Lower leg skin (tissue), 4 donors: ENCODE results near the gene CD180. TPM values are rescaled to one million over a fixed set of nuclear protein-coding genes. Genes with fewer than 3 reads are reported as not detected.

Source experiments
- DNase-seq, 2 donors: peaks; one replicate each; pipeline ENCODE4 v3.0.0-alpha.2; 2019; ENCODE audit warnings: low spot score in 2 of 2
- H3K4me3 ChIP-seq: fragments of 200-600 bp; sonication (generic); 2 replicates; pipeline ENCODE4 v1.5.1; 2017; ENCODE audit warnings: mild to moderate bottlenecking, low read depth; ENCODE audit not compliant: poor library complexity, severe bottlenecking
- POLR2A ChIP-seq, 2 donors: fragments of 450-650 bp; IDR thresholded peaks; one replicate each; pipeline ENCODE4 v1.6.1; 2016 to 2017; ENCODE audit warnings: antibody characterized with exemption in 2 of 2, mild to moderate bottlenecking in 1 of 2, moderate library complexity in 1 of 2
- WGBS, 2 donors: methylation state at CpG; one replicate each; pipeline ENCODE4 v1.1.5; 2018; 5-methylcytosine and 5-hydroxymethylcytosine counted together
- intact Hi-C: fragments of 100-400 bp; cut with DNase I; formaldehyde crosslinking; loops from one replicate; pipeline ENCODE4 v1.15.0; 2023; ENCODE audit warnings: low total_unique reads
- total RNA-seq, 4 donors: library from RNA; depleted of rRNA; stranded (reverse); fragments of >200 nt; gene quantifications; one replicate each; pipeline ENCODE4 v1.1.0, GENCODE V29; 2016
- TF ChIP-seq, protein P1 (sequence below), 3 donors: fragments of 450-650 bp; IDR thresholded peaks; one replicate each; pipeline ENCODE4 v1.5.1; 2016; ENCODE audit warnings: antibody characterized with exemption in 3 of 3, mild to moderate bottlenecking in 3 of 3, moderate library complexity in 2 of 3

The CD180 gene
- total RNA-seq, 4 donors from 2014 or later = 0.08 to 0.42 (median 0.27) TPM

DNA sequence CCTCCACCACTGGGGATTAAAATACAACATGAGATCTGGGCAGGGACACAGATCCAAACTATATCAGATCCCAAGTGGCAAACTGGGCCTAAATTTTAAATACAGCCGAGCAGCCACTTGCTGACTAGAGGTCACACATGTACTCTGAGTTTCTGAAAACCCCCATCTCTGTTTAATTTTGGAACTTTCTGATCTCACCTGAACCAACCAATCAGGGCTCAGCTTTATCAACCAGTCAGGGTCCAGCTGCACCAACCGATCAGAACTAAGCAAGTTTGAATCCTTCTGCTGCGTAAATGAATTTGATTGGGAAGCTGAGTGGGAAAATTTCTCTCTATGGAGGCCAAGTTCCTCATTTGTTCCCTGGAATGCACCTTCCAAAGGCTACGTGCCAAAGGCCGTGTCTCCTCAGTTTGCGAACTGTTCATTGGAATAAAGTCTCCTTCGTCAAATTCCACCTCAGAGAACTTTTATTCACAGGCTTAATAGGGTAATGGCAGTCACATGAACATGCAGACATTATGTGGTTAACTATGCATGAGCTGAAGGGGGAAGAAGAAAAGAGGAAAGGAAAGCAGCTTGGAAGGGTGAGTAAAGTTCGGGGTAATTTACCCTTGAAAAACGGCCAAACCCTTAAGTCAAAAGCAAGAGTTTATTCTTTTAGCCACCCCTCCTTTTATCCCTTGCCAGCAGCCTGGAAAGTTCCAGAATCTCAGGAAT lies 3.7 kb downstream of the CD180 start:
- intact Hi-C loops = no loop called here
- H3K4me3 ChIP-seq = no peak overlapping the region

DNA sequence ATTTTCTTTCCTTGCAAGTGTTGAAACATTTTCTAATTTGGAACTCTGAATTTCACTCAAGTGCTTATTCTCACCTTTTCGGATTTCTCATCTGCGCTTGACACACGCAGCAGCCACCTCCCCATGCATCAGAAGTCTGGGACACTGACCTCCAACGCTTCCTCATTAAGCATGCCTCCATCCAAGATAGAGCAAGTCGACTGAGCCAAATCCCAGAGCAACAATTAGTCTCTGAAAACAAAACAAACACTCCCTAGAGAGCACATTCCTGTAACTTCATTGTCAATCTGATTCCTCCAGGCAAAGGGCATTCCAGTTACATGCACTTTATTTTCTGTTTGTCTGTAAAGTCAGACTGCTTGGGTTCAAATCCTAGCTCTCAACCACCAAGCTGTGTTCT lies 5.7 kb downstream of the CD180 start:
- no peak for DNase-seq
- no peak overlapping the region for H3K4me3 ChIP-seq
- 60 to 63% methylated on average over 5 of the region's 5 CpGs for WGBS, 2 donors
- intact Hi-C loops = no loop called here
- TF ChIP-seq, protein P1, sequence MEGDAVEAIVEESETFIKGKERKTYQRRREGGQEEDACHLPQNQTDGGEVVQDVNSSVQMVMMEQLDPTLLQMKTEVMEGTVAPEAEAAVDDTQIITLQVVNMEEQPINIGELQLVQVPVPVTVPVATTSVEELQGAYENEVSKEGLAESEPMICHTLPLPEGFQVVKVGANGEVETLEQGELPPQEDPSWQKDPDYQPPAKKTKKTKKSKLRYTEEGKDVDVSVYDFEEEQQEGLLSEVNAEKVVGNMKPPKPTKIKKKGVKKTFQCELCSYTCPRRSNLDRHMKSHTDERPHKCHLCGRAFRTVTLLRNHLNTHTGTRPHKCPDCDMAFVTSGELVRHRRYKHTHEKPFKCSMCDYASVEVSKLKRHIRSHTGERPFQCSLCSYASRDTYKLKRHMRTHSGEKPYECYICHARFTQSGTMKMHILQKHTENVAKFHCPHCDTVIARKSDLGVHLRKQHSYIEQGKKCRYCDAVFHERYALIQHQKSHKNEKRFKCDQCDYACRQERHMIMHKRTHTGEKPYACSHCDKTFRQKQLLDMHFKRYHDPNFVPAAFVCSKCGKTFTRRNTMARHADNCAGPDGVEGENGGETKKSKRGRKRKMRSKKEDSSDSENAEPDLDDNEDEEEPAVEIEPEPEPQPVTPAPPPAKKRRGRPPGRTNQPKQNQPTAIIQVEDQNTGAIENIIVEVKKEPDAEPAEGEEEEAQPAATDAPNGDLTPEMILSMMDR (IDR thresholded peaks at IDR 0.05) = no peak
- no peak for TF ChIP-seq POLR2A (IDR thresholded peaks at IDR 0.05)

More for the DNA sequence above, 3.7 kb downstream of the CD180 start:
- DNase-seq = no peak
- WGBS, 2 donors = 42 to 58% methylated on average over 9 of the region's 9 CpGs
- no peak for TF ChIP-seq POLR2A (IDR thresholded peaks at IDR 0.05)
- TF ChIP-seq, protein P1 (IDR thresholded peaks at IDR 0.05) = no peak

DNA sequence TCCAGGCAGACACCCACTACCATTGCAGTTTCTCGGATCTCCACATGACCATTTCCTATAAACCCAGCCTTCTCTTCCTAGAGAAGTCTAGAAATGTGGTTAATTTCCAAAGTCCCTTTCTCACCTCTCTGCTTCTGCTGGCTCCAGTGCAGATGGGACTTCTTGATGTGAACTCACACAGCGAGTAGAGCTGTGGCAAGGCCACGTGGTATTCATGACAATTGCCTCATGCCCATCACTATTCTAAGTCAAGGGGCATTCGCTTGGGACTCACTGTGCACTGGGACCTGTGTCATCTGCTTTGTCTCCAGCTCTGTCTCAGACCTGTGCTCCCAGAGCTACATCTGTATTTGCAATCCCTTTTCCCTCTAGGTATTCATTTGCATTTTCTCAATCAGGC lies 6.2 kb downstream of the CD180 start:
- WGBS, 2 donors = 87 to 93% methylated on average over 4 of the region's 4 CpGs
- TF ChIP-seq POLR2A (IDR thresholded peaks at IDR 0.05) = no peak
- TF ChIP-seq, protein P1 (IDR thresholded peaks at IDR 0.05) = no peak
- H3K4me3 ChIP-seq = no peak overlapping the region
- no peak for DNase-seq
- intact Hi-C loops = no loop called here

DNA sequence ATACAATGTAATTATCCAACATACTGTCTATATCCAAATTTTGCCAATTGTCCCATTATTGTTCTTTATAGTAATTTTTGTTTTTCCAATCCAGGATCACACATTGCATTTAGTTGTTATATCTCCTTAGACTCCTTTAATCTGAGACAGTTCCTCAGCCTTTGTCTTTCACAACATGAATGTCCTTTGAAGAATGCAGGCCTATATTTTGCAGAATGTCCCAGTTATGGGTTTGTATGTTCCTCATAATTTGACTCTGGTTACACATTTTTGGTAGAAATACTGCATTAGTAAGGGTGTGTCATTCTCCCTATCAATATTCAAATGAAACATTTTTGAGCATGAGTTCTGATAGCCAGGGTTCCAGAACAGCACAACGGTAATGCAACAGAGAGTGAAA lies 6.7 kb downstream of the CD180 start:
- intact Hi-C loops = no loop called here
- no peak overlapping the region for H3K4me3 ChIP-seq
- 94% methylated on average over 1 of the region's 1 CpG for WGBS, 2 donors
- no peak for TF ChIP-seq POLR2A (IDR thresholded peaks at IDR 0.05)
- TF ChIP-seq, protein P1 (IDR thresholded peaks at IDR 0.05) = no peak
- no peak for DNase-seq

DNA sequence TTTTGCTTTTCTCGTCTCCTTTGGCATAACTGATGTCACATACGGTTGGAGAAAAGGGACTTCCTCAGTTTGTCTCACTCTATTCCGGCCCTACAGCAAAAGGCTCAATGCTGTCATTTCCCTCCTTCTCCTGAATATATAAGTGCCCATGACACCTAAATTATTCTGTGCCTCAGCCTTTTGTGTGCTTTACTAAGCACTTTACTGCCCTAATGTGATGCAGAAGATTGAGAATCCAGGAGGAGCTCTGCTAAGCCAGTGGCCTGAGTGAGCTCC lies 7.6 kb downstream of the CD180 start:
- intact Hi-C loops = no loop called here
- no peak for DNase-seq
- no peak overlapping the region for H3K4me3 ChIP-seq
- WGBS, 2 donors = 94 to 95% methylated on average over 3 of the region's 3 CpGs
- no peak for TF ChIP-seq POLR2A (IDR thresholded peaks at IDR 0.05)
- TF ChIP-seq, protein P1 (IDR thresholded peaks at IDR 0.05) = no peak
